ENCODE measurements around the gene ST3GAL5. TPM values are rescaled to one million over a fixed set of nuclear protein-coding genes. Genes with fewer than 3 reads are reported as not detected.

Gene ST3GAL5
- total RNA-seq, 1 experiment from 2014 or later = 110 TPM

DNA sequence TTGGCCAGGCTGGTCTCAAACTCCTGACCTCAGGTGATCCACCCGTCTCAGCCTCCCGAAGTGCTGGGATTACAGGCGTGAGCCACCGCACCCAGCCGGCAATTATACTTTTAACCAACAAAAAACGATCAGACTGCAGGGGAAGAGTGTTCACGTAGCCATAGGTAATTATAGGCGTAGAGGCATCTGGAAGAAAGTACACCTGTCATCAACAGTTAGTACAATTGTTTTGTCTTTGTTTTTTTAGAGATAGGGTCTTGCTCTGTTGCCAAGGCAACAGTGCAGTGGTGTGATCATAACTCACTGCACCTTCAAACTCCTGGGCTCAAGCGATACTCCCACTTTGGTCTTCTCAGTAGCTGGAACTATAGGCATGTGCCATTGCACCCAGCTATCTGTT lies 20.0 kb downstream of the ST3GAL5 start:
- Histone ChIP-seq H3K9me3 (replicated peaks) (no peaks in the 10 kb centered on the region), H3K4me1 (no peaks in the 10 kb centered on the region), H3K27ac (no peak overlapping the region), H3K4me3 (no peak overlapping the region), H3K36me3 (peaks cover 21% of the 10 kb centered on the region), H3K27me3 (no peaks in the 10 kb centered on the region)
- DNase-seq = no peak

- Histone ChIP-seq H3K4me3 (no peak overlapping the region), H3K27ac (no peak overlapping the region), H3K36me3 (peaks cover 21% of the 10 kb centered on the region), H3K4me1 (no peaks in the 10 kb centered on the region), H3K27me3 (no peaks in the 10 kb centered on the region), H3K9me3 (replicated peaks) (no peaks in the 10 kb centered on the region)
- DNase-seq = no peak
These were observed 21.1 kb downstream of the ST3GAL5 start for GRCh38 chr2:85867556-85868292.

DNA sequence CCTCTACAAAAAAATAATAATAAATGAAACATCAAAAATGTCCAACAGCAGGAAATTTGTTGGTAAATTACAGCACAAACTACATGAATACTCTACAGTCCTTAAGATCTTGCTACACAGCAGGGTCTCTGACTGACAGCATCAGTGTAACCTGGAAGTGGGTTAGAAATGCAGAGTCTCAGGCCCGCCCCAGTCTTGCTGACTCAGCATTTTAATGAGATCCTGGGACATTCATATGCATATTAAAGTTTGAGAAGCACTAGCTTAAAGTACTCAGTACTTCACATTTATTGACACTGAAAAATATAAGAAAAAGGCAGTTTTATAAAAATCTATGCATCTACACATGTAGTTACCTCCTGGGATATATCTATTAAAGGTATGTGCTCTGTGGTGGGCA lies 21.7 kb downstream of the ST3GAL5 start:
- H3K36me3 ChIP-seq = peaks cover 23% of the 10 kb centered on the region
- no peak overlapping the region for H3K27ac ChIP-seq
- H3K4me3 ChIP-seq = no peak overlapping the region
- H3K27me3 ChIP-seq = no peaks in the 10 kb centered on the region
- no peaks in the 10 kb centered on the region for H3K4me1 ChIP-seq
- no peak for DNase-seq
- no peaks in the 10 kb centered on the region for H3K9me3 ChIP-seq (replicated peaks)

DNA sequence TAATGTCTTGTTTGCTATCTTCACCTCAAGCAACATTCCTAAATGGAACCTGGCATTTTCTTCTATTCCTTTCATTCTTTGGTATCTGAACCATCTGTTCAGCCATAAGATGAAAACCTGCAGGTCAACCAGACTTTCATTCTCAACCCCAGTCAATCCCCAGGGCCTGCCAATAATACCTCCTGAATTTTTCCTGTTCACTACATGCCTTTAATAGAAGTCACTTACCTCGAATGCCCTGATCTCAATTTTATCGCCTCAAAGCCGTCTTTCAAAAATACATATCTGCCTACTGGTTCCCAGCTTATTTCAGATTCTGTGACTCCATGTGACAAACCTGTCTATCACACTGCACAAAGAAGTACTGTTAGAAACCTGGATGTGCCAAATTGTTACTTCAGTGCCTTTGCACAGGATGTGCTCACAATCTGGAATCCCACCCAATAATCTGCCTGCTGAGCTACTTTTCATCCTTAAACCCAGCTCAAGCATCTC lies 22.6 kb downstream of the ST3GAL5 start:
- no peaks in the 10 kb centered on the region for H3K9me3 ChIP-seq (replicated peaks)
- H3K4me3 ChIP-seq = no peak overlapping the region
- H3K4me1 ChIP-seq = no peaks in the 10 kb centered on the region
- H3K27ac ChIP-seq = no peak overlapping the region
- H3K36me3 ChIP-seq = peaks cover 27% of the 10 kb centered on the region
- DNase-seq = no peak
- H3K27me3 ChIP-seq = no peaks in the 10 kb centered on the region

DNA sequence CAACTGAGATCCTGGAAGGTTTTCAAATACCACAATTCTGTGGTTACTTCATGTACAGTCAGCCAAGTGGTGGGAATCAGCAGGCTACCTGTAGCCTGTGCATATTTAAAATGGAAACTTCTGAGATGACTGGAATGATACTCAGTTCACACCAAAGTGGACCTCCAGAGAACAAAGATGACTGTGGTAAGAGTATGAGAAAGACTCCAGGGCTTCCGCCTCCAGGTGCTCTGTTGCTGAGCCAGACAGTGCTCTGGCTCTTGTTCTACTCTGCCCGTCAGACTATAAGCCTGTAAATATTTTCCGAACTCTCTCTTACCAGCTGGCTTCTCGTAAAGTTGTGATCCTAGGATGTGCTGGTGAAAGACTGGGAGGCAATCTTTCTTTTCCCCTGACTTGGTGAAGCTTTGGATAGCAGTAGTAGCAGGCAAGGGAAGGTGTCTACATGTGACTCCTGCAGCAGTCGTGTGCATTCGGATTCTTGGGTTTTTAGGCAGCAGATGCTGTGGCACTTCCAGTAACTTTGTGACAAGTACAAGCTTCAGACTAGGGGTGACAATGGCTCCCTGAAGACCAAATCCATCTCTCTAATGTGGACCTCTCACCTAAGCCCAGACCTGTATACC lies 23.1 kb downstream of the ST3GAL5 start:
- peaks cover 33% of the 10 kb centered on the region for H3K36me3 ChIP-seq
- DNase-seq = no peak

GRCh38 chr2:85864654-85865053 lies 24.1 kb downstream of the ST3GAL5 start:
- H3K4me1 ChIP-seq = no peaks in the 10 kb centered on the region
- H3K27ac ChIP-seq = no peak overlapping the region
- peaks cover 35% of the 10 kb centered on the region for H3K36me3 ChIP-seq
- H3K9me3 ChIP-seq (replicated peaks) = no peaks in the 10 kb centered on the region
- H3K27me3 ChIP-seq = no peaks in the 10 kb centered on the region
- no peak for DNase-seq
- no peak overlapping the region for H3K4me3 ChIP-seq

More for the DNA sequence above, 23.1 kb downstream of the ST3GAL5 start:
- Histone ChIP-seq H3K9me3 (replicated peaks) (no peaks in the 10 kb centered on the region), H3K4me3 (no peak overlapping the region), H3K27me3 (no peaks in the 10 kb centered on the region), H3K4me1 (no peaks in the 10 kb centered on the region), H3K27ac (no peak overlapping the region)

- no peak for DNase-seq
- Histone ChIP-seq H3K4me3 (no peak overlapping the region), H3K9me3 (replicated peaks) (no peaks in the 10 kb centered on the region), H3K27ac (no peak overlapping the region), H3K27me3 (no peaks in the 10 kb centered on the region), H3K36me3 (peaks cover 46% of the 10 kb centered on the region), H3K4me1 (no peaks in the 10 kb centered on the region)
These were observed 26.4 kb downstream of the ST3GAL5 start for GRCh38 chr2:85862426-85862825.

DNA sequence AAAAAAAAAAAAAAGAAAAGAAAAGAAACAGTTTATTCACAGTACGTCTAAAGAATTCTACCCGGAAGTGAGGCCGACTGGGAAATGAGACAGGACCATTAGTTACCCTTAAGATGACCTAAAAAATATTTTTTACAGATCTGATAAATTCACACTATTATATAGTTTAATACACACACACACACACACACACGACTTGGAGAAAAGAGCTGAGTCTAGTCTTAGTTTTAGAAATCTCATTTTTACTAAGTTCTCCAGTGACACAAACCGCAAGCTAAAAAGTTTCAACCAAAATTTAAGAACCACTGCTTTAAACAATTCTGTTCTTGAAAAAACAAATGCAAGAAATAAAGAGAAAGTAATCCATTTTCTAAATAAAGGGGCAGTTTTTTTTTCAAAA lies 27.1 kb downstream of the ST3GAL5 start:
- no peaks in the 10 kb centered on the region for H3K27me3 ChIP-seq
- no peak overlapping the region for H3K27ac ChIP-seq
- H3K4me1 ChIP-seq = no peaks in the 10 kb centered on the region
- H3K9me3 ChIP-seq (replicated peaks) = no peaks in the 10 kb centered on the region
- peaks cover 46% of the 10 kb centered on the region for H3K36me3 ChIP-seq
- H3K4me3 ChIP-seq = no peak overlapping the region
- no peak for DNase-seq

GRCh38 chr2:85861180-85861579 lies 27.6 kb downstream of the ST3GAL5 start:
- Histone ChIP-seq H3K9me3 (replicated peaks) (peaks cover under 1% of the 10 kb centered on the region; the same call in 1 of the 2 replicates), H3K27ac (no peak overlapping the region), H3K36me3 (peaks cover 51% of the 10 kb centered on the region), H3K4me3 (no peak overlapping the region), H3K4me1 (no peaks in the 10 kb centered on the region), H3K27me3 (no peaks in the 10 kb centered on the region)
- no peak for DNase-seq

GRCh38 chr2:85858841-85859240 lies 29.9 kb downstream of the ST3GAL5 start:
- Histone ChIP-seq H3K4me1 (no peaks in the 10 kb centered on the region), H3K27me3 (no peaks in the 10 kb centered on the region), H3K36me3 (peaks cover 68% of the 10 kb centered on the region), H3K4me3 (no peak overlapping the region), H3K9me3 (replicated peaks) (peaks cover 3% of the 10 kb centered on the region), H3K27ac (no peak overlapping the region)
- no peak for DNase-seq

DNA sequence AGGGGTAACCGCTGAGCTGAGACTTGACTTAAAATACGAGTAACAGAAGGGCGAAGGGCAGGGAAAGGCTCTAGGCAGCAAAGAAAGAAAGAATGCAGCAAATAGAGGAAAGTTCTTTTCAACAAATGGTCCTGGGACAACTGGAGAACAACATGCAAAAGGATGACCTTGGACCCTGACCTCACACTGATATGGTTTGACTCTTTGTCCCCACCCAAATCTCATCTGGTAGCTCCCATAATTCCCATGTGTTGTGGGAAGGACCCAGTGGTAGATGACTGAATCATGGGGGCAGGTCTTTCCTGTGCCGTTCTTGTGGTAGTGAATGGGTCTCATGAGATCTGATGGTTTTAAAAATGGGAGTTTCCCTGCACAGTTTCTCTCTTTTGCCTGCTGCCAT lies 33.9 kb downstream of the ST3GAL5 start:
- DNase-seq = no peak
- no peak overlapping the region for H3K27ac ChIP-seq
- no peaks in the 10 kb centered on the region for H3K27me3 ChIP-seq
- H3K36me3 ChIP-seq = peaks cover 86% of the 10 kb centered on the region
- H3K4me1 ChIP-seq = no peaks in the 10 kb centered on the region
- no peak overlapping the region for H3K4me3 ChIP-seq
- peaks cover 3% of the 10 kb centered on the region for H3K9me3 ChIP-seq (replicated peaks)

- Histone ChIP-seq H3K27ac (no peak overlapping the region), H3K36me3 (peaks cover 84% of the 10 kb centered on the region), H3K4me3 (no peak overlapping the region), H3K4me1 (no peaks in the 10 kb centered on the region), H3K27me3 (no peaks in the 10 kb centered on the region), H3K9me3 (replicated peaks) (peaks cover 3% of the 10 kb centered on the region)
- no peak for DNase-seq
These were observed 34.7 kb downstream of the ST3GAL5 start for GRCh38 chr2:85854166-85854509.

- no peak overlapping the region for H3K27ac ChIP-seq
These were observed 35.2 kb downstream of the ST3GAL5 start for GRCh38 chr2:85853499-85854165.

GRCh38 chr2:85852937-85853498 lies 35.8 kb downstream of the ST3GAL5 start:
- Histone ChIP-seq H3K9me3 (replicated peaks) (peaks cover 3% of the 10 kb centered on the region), H3K27me3 (no peaks in the 10 kb centered on the region), H3K4me1 (no peaks in the 10 kb centered on the region), H3K27ac (no peak overlapping the region), H3K36me3 (peaks cover 82% of the 10 kb centered on the region), H3K4me3 (no peak overlapping the region)
- no peak for DNase-seq

More at GRCh38 chr2:85853499-85854165, 35.2 kb downstream of the ST3GAL5 start:
- Histone ChIP-seq H3K4me1 (no peaks in the 10 kb centered on the region), H3K27me3 (no peaks in the 10 kb centered on the region), H3K36me3 (peaks cover 84% of the 10 kb centered on the region), H3K4me3 (no peak overlapping the region), H3K9me3 (replicated peaks) (peaks cover 3% of the 10 kb centered on the region)
- no peak for DNase-seq
